CD4-positive, alpha-beta memory T cell (primary cell): Measurements from ENCODE around the gene ACTR1B. TPM values are rescaled to one million over a fixed set of nuclear protein-coding genes. Genes with fewer than 3 reads are reported as not detected.
A peak's percentile ranks its signal among the peaks of the same experiment; 100 is the strongest.

Experiments
- CTCF ChIA-PET: fragments of 350-600 bp; sonication (Branson Sonifier 250); formaldehyde crosslinking; loops from one replicate; lab custom pipeline; 2021; ENCODE audit warnings: inconsistent platforms; ENCODE audit not compliant: partially characterized antibody; lab: Charles Lee
- POLR2A ChIA-PET: fragments of 350-600 bp; sonication (Branson Sonifier 250); formaldehyde crosslinking; loops from one replicate; lab custom pipeline; 2021; ENCODE audit not compliant: partially characterized antibody; lab: Charles Lee
- DNase-seq, 5 donors: peaks; one replicate each; pipeline versions ENCODE4 v3.0.0 to v3.0.0-alpha.2; 2020 to 2022; ENCODE audit warnings: mixed read lengths in 1 of 5
- H3K27ac ChIP-seq: one replicate; pipeline ENCODE4 v1.7.0; 2013; ENCODE audit warnings: low read depth, low read length
- H3K27me3 ChIP-seq: 2 replicates; pipeline ENCODE4 v1.7.0; 2013; ENCODE audit warnings: mild to moderate bottlenecking, low read length, moderate library complexity; ENCODE audit not compliant: insufficient read depth
- H3K36me3 ChIP-seq: 2 replicates; pipeline ENCODE4 v1.7.0; 2013; ENCODE audit warnings: mild to moderate bottlenecking, low read length, moderate library complexity; ENCODE audit not compliant: insufficient read depth
- H3K4me1 ChIP-seq: 2 replicates; pipeline ENCODE4 v1.7.0; 2013; ENCODE audit warnings: mild to moderate bottlenecking, low read length, moderate library complexity; ENCODE audit not compliant: insufficient read depth
- H3K4me3 ChIP-seq, 2 donors: one replicate each; pipeline ENCODE4 v1.7.0; 2013; ENCODE audit warnings: low read length in 2 of 2, mild to moderate bottlenecking in 1 of 2
- H3K9me3 ChIP-seq, 2 donors: one replicate each; pipeline ENCODE4 v1.7.0; 2013; ENCODE audit warnings: low read length in 2 of 2, control low read depth in 1 of 2; ENCODE audit not compliant: control insufficient read depth in 1 of 2
- H3K27ac Mint-ChIP-seq, 7 donors: one replicate each; pipeline ENCODE4 v1.8.0; 2020 to 2021; ENCODE audit warnings: mixed read lengths in 7 of 7, mild to moderate bottlenecking in 6 of 7, inconsistent platforms in 3 of 7, moderate library complexity in 3 of 7
- H3K27me3 Mint-ChIP-seq, 2 donors: one replicate each; pipeline ENCODE4 v1.8.0; 2020 to 2021; ENCODE audit warnings: mixed read lengths in 2 of 2
- H3K36me3 Mint-ChIP-seq, 2 donors: one replicate each; pipeline ENCODE4 v1.8.0; 2020 to 2021; ENCODE audit warnings: mixed read lengths in 2 of 2, inconsistent platforms in 1 of 2, mild to moderate bottlenecking in 1 of 2
- H3K4me1 Mint-ChIP-seq, 4 donors: one replicate each; pipeline ENCODE4 v1.8.0; 2020 to 2021; ENCODE audit warnings: mixed read lengths in 4 of 4, mild to moderate bottlenecking in 1 of 4
- H3K4me3 Mint-ChIP-seq, 8 donors: one replicate each; pipeline ENCODE4 v1.8.0; 2020 to 2021; ENCODE audit warnings: mixed read lengths in 8 of 8, mild to moderate bottlenecking in 7 of 8, moderate library complexity in 6 of 8, inconsistent platforms in 3 of 8
- H3K9me3 Mint-ChIP-seq, 8 donors: one replicate each; pipeline ENCODE4 v1.8.0; 2020 to 2021; ENCODE audit warnings: mixed read lengths in 8 of 8, mild to moderate bottlenecking in 5 of 8, inconsistent platforms in 3 of 8, moderate library complexity in 1 of 8
- intact Hi-C: fragments of 100-400 bp; cut with micrococcal nuclease; formaldehyde crosslinking; loops from one replicate; pipeline ENCODE4 v1.15.1; 2023
- polyA plus RNA-seq, 2 donors: library from polyadenylated mRNA; unstranded; fragments of 300-500 nt; fragmentation: Illumina TruSeq; gene quantifications; one replicate each; pipeline ENCODE4 v1.2.3, GENCODE V29; 2021
- total RNA-seq, 2 experiments: library from RNA; stranded (reverse); gene quantifications; one replicate each; pipeline ENCODE4 v1.2.3, GENCODE V29; 2021

Gene ACTR1B
- total and polyA plus RNA-seq, 4 experiments from 2014 or later, result 12.0 to 97.6 (median 55.8) TPM

- H3K4me3 ChIP-seq, result no peak overlapping the region
- peaks cover 17 to 40% (median 24%) of the 10 kb centered on the region in 4 donors for H3K4me1 Mint-ChIP-seq
- H3K4me1 ChIP-seq, result peaks cover 34% of the 10 kb centered on the region
- no peaks in the 10 kb centered on the region for H3K9me3 ChIP-seq
- POLR2A ChIA-PET, result interaction anchor here (7.9 kb wide), 1 partner anchor 11 kb away, joined by 323 read pairs; the partner anchor contains the start of gene COX5B
- peaks cover 39% of the 10 kb centered on the region for H3K36me3 ChIP-seq
- H3K9me3 Mint-ChIP-seq, result no peaks in the 10 kb centered on the region
- H3K27ac ChIP-seq, result no peak overlapping the region
- no peaks in the 10 kb centered on the region for H3K27me3 ChIP-seq
- DNase-seq, result no peak
- peaks cover 7 to 45% of the 10 kb centered on the region in 2 donors for H3K36me3 Mint-ChIP-seq
- H3K27ac Mint-ChIP-seq, result peak overlapping the region in 2 of 7 donors; percentile 17 to 81
- CTCF ChIA-PET, result interaction anchor here (0.9 to 1.6 kb wide), 2 partner anchors 11 to 40 kb away, joined by 3 to 4 read pairs; no protein-coding TSS in a partner anchor
- H3K27me3 Mint-ChIP-seq, result no peaks in the 10 kb centered on the region
- intact Hi-C loops, result loop anchor here (5.0 kb wide), 2 partner anchors 52 to 337 kb away; partner anchors contain the start of genes TMEM131 and ZAP70
- no peak overlapping the region for H3K4me3 Mint-ChIP-seq
Observed at GRCh38 chr2:97660044-97660774, 3.6 kb downstream of the ACTR1B start.

DNA sequence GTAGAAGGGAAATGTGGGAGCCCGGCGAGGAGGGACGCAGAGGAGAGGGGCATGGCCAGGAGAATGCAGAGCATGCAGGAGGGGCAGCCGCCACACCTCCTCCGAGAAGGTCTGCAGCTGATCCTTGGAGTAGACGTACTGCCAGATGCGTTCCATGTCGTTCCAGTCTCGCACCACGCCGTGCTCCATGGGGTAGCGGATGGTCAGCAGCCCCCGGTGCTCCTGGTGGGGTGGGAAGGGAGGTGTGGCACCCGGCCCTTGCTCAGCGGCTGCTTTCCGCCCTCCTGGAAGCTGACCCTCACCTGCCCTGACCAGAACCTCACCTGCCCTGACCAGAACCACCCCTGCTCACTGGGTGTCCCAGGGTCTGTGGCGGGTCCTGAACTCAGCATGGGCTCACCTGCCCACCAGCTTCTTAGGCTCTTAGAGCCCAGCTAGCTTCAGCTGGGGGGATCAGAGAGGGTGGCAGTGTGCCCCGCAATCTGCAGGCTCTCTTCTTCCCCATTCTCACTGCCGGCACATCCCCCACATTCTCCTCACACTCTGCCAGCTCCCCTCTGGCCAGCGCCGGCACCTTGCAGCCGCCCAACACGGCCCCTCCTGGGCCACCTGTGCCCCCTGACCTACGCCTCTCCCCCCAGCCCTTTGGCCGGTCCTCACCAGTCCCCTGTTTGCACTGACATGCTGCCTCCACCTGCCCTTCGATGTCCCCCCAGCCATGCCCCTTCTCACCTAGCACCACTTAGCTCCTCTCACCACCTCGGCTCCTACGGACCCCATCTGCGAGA, 4.4 kb downstream of the ACTR1B start:
- intact Hi-C loops, result loop anchor here (5.0 kb wide), 2 partner anchors 53 to 338 kb away; partner anchors contain the start of genes TMEM131 and ZAP70
- DNase-seq, result peak in 1 of 5 donors; percentile 42
- CTCF ChIA-PET, result interaction anchor here (1.6 kb wide), 1 partner anchor 41 kb away, joined by 4 read pairs; no protein-coding TSS in a partner anchor
- H3K27ac ChIP-seq, result no peak overlapping the region
- H3K36me3 ChIP-seq, result peaks cover 39% of the 10 kb centered on the region
- peaks cover 27% of the 10 kb centered on the region for H3K4me1 ChIP-seq
- peaks cover 20 to 33% (median 24%) of the 10 kb centered on the region in 4 donors for H3K4me1 Mint-ChIP-seq
- peaks cover 7 to 52% of the 10 kb centered on the region in 2 donors for H3K36me3 Mint-ChIP-seq
- POLR2A ChIA-PET, result interaction anchor here (7.9 kb wide), 1 partner anchor 10 kb away, joined by 323 read pairs; the partner anchor contains the start of gene COX5B
- no peaks in the 10 kb centered on the region for H3K27me3 ChIP-seq
- no peaks in the 10 kb centered on the region for H3K9me3 Mint-ChIP-seq
- no peak overlapping the region for H3K4me3 Mint-ChIP-seq
- no peaks in the 10 kb centered on the region for H3K9me3 ChIP-seq
- H3K27ac Mint-ChIP-seq, result peak overlapping the region in 1 of 7 donors; percentile 81
- no peak overlapping the region for H3K4me3 ChIP-seq
- no peaks in the 10 kb centered on the region for H3K27me3 Mint-ChIP-seq

DNA sequence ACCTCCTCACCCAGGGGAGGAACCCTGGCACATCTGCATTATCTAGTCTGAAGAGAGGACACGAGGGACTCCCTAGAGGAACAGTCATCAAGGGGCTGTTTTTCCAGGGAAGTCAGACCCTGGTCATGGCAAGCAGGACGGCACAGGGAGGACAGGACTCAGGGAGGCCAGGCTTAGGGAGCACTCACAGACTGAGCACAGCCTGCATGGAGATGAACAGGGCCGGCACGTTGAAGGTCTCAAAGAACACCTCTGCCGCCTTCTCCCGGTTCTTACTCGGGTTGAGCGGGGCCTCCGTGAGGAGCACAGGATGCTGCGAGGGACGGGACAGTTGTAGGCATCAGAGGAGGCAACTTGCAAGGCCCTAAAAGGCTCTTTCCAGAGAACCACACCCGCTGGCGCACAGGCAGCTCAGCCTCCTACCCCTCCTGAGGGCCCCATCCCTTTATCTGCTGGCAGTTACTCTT, 5.1 kb downstream of the ACTR1B start:
- no peak overlapping the region for H3K27ac ChIP-seq
- CTCF ChIA-PET, result no interaction called here
- H3K27me3 ChIP-seq, result no peaks in the 10 kb centered on the region
- peak overlapping the region in 2 of 7 donors; percentile 32 to 55 for H3K27ac Mint-ChIP-seq
- H3K27me3 Mint-ChIP-seq, result no peaks in the 10 kb centered on the region
- H3K4me3 ChIP-seq, result no peak overlapping the region
- H3K4me1 ChIP-seq, result peaks cover 27% of the 10 kb centered on the region
- H3K9me3 ChIP-seq, result no peaks in the 10 kb centered on the region
- POLR2A ChIA-PET, result interaction anchor here (7.9 kb wide), 1 partner anchor 10 kb away, joined by 323 read pairs; the partner anchor contains the start of gene COX5B
- peaks cover 20 to 33% (median 22%) of the 10 kb centered on the region in 4 donors for H3K4me1 Mint-ChIP-seq
- H3K36me3 Mint-ChIP-seq, result peaks cover 11 to 49% of the 10 kb centered on the region in 2 donors
- no peaks in the 10 kb centered on the region for H3K9me3 Mint-ChIP-seq
- H3K36me3 ChIP-seq, result peaks cover 39% of the 10 kb centered on the region
- peak overlapping the region in 1 of 8 donors; percentile 46 for H3K4me3 Mint-ChIP-seq
- intact Hi-C loops, result no loop called here
- no peak for DNase-seq

DNA sequence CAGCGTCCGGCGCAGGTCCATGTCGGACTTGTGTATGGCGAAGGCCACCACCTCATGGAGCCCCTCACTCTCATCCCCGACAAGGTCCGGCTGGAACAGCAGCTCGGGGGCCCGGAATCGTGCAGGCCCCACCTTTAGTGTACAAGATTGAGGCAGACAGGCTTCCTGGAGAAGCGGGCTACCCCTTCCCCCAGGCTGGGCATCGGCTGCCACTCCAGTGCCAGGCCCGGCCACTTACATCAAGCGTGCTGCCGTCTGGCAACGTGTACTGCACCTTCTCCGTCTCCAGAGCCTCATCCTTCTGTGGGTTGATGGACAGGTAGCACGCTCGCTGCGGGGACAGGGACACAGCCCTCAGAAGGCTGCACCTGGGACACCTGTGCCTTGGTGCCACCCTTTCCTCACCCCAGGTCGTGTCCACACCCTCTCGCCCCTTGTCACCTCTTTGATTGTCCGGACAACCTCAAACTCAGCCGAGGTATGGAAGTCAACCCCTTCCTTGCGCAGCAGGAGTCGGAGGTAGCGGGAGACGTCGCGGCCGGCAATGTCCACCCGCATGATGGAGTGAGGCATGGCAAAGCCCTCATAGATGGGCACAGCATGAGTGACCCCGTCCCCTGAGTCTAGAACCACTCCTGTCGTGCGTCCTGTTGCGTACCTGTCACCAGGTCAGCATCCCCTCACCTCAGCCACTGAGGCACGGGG, 5.7 kb downstream of the ACTR1B start:
- CTCF ChIA-PET, result interaction anchor here (0.8 kb wide), 1 partner anchor 11 kb away, joined by 3 read pairs; no protein-coding TSS in a partner anchor
- H3K9me3 Mint-ChIP-seq, result no peaks in the 10 kb centered on the region
- POLR2A ChIA-PET, result interaction anchor here (2.7 to 7.9 kb wide), 2 partner anchors 9 to 12 kb away, joined by 22 to 323 read pairs; partner anchors contain the start of gene COX5B
- Histone ChIP-seq H3K27me3 (no peaks in the 10 kb centered on the region), H3K27ac (no peak overlapping the region), H3K4me1 (peaks cover 27% of the 10 kb centered on the region), H3K4me3 (no peak overlapping the region), H3K36me3 (peaks cover 39% of the 10 kb centered on the region), H3K9me3 (no peaks in the 10 kb centered on the region)
- H3K4me3 Mint-ChIP-seq, result no peak overlapping the region
- DNase-seq, result no peak
- H3K4me1 Mint-ChIP-seq, result peaks cover 19 to 33% (median 22%) of the 10 kb centered on the region in 4 donors
- peak overlapping the region in 1 of 7 donors; percentile 55 for H3K27ac Mint-ChIP-seq
- no peaks in the 10 kb centered on the region for H3K27me3 Mint-ChIP-seq
- intact Hi-C loops, result no loop called here
- H3K36me3 Mint-ChIP-seq, result peaks cover 11 to 47% of the 10 kb centered on the region in 2 donors

DNA sequence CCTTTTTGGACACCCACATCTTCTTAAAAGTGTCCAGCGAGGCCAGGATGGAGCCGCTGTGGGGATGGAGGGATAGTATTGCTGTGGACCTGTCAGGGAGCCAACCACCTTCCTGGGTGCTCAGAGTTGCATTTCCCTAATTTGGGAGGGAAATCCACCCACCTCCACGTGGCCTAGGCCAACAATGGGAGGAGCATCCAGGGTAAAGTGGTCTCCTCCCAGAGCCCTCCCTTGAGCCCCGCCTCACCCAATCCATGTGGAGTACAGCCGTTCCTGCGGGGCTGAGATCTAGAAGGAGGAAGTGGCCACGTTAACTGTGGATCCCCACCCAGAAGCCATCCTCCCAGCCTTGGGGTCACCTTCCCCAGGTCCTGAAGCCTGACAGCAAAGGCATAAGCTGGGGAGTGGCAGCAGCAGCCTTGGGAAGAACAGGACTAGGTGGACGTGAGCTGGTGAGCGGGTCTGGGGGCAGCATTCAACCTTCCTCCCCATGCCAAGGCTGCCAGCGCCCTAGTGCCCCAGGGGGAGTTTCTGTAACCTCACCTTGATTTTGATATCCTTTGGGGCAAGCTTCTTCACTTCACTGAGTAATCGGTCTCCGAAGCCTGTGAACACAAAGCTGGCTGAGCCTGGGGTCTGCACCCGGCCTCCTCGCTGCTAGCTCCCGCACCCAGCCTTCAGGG, 6.8 kb downstream of the ACTR1B start:
- no peaks in the 10 kb centered on the region for H3K9me3 ChIP-seq
- H3K9me3 Mint-ChIP-seq, result no peaks in the 10 kb centered on the region
- peaks cover 19% of the 10 kb centered on the region for H3K4me1 ChIP-seq
- H3K36me3 Mint-ChIP-seq, result peaks cover 11 to 40% of the 10 kb centered on the region in 2 donors
- ChIA-PET POLR2A (interaction anchor here (2.7 kb wide), 1 partner anchor 11 kb away, joined by 22 read pairs; the partner anchor contains the start of gene COX5B), CTCF (interaction anchor here (0.8 kb wide), 1 partner anchor 10 kb away, joined by 3 read pairs; no protein-coding TSS in a partner anchor)
- H3K27ac ChIP-seq, result no peak overlapping the region
- peak overlapping the region in 1 of 7 donors; percentile 74 for H3K27ac Mint-ChIP-seq
- H3K4me3 ChIP-seq, result no peak overlapping the region
- H3K4me1 Mint-ChIP-seq, result peaks cover 8 to 24% (median 13%) of the 10 kb centered on the region in 4 donors
- intact Hi-C loops, result no loop called here
- peaks cover 39% of the 10 kb centered on the region for H3K36me3 ChIP-seq
- no peak overlapping the region for H3K4me3 Mint-ChIP-seq
- no peaks in the 10 kb centered on the region for H3K27me3 Mint-ChIP-seq
- no peaks in the 10 kb centered on the region for H3K27me3 ChIP-seq
- no peak for DNase-seq

DNA sequence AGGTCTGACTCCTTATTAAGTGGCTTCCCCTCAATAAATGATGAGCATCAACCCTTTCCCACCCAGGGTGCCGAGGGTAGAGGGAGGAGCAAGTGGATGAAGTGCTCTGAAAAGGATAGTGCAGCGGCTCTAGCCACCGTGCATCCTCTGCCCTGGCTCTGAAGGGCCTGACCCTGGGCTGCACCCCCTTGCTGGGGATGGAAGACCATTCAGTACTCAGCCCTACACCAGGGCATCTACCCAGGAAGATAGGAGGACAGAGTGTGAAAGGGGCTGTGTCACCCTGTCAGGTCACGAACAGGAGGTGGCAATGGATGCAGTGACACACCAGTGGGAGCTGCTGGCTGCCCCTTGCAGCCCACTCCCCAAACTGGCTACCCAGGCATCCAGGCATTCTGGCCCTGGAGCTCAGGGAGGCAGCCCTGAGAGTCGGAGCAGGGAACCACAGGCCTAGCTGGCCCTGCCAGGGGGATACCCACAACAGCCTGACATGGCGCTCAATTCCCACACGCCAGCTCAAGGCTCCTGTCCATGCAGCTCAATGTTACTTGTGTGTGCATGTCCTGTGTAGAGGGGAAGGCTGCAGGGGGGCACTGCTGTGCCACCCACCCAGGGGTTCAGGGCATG, 7.6 kb downstream of the ACTR1B start:
- no peak overlapping the region for H3K27ac ChIP-seq
- Mint-ChIP-seq H3K27me3 (no peaks in the 10 kb centered on the region), H3K27ac (peak overlapping the region in 2 of 7 donors; percentile 32 to 37), H3K9me3 (no peaks in the 10 kb centered on the region), H3K4me1 (peaks cover under 1 to 16% (median 6%) of the 10 kb centered on the region in 4 donors), H3K36me3 (peaks cover 11 to 39% of the 10 kb centered on the region in 2 donors), H3K4me3 (no peak overlapping the region)
- no peaks in the 10 kb centered on the region for H3K9me3 ChIP-seq
- no peak overlapping the region for H3K4me3 ChIP-seq
- POLR2A ChIA-PET, result interaction anchor here (2.7 kb wide), 1 partner anchor 10 kb away, joined by 22 read pairs; the partner anchor contains the start of gene COX5B
- peaks cover 11% of the 10 kb centered on the region for H3K4me1 ChIP-seq
- no peaks in the 10 kb centered on the region for H3K27me3 ChIP-seq
- peaks cover 33% of the 10 kb centered on the region for H3K36me3 ChIP-seq
- CTCF ChIA-PET, result no interaction called here
- no peak for DNase-seq
- intact Hi-C loops, result no loop called here
